Measurements from ENCODE around the gene DYNLT5. TPM values are rescaled to one million over a fixed set of nuclear protein-coding genes. Genes with fewer than 3 reads are reported as not detected.

DYNLT5 gene
- total and polyA plus RNA-seq, 2 donors (not counting 1 experiment from before 2014, with no cell fraction given) = not detected

GRCh38 chr1:66775646-66776045, 23.4 kb downstream of the DYNLT5 start:
- Histone ChIP-seq H3K9ac (ENCODE audit: low read length) (no peak overlapping the region), H3K4me3 (ENCODE audit: control extremely low read depth in 1 of 5, extremely low read depth in 1 of 5, insufficient read depth in 1 of 5, low read depth in 2 of 5, low read length in 4 of 5) (no peak overlapping the region), H3K4me1 (ENCODE audit: control insufficient read depth in 2 of 2, insufficient read depth in 2 of 2, low read length in 2 of 2) (no peaks in the 10 kb centered on the region), H3K79me2 (ENCODE audit: control insufficient read depth, insufficient read depth, low read length) (no peaks in the 10 kb centered on the region), H4K20me1 (ENCODE audit: control insufficient read depth, insufficient read depth, low read length, poor library complexity, severe bottlenecking) (no peaks in the 10 kb centered on the region), H3K27ac (ENCODE audit: low read length in 2 of 2) (no peak overlapping the region), H2AFZ (ENCODE audit: insufficient read depth, low read depth, low read length, poor library complexity, severe bottlenecking) (no peak overlapping the region), H3K36me3 (replicated peaks in 1 of 2; ENCODE audit: control extremely low read depth in 1 of 2, control insufficient read depth in 1 of 2, extremely low read depth in 1 of 2, insufficient read depth in 2 of 2, low read length in 1 of 2) (no peaks in the 10 kb centered on the region), H3K27me3 (replicated peaks in 1 of 4; ENCODE audit: control extremely low read depth in 1 of 4, control insufficient read depth in 3 of 4, insufficient read depth in 4 of 4, low read length in 3 of 4) (no peaks in the 10 kb centered on the region), H3K9me3 (ENCODE audit: control extremely low read depth in 1 of 3, control insufficient read depth in 2 of 3, insufficient read depth in 1 of 3, low read length in 2 of 3) (peaks cover 0 to 3% (median 0%) of the 10 kb centered on the region in 3 donors), H3K4me2 (replicated peaks; ENCODE audit: low read depth, low read length, poor library complexity, severe bottlenecking) (no peak overlapping the region)
- TF ChIP-seq CTCF (IDR thresholded peaks at IDR 0.05) (no peak), EZH2 (IDR thresholded peaks at IDR 0.05; ENCODE audit: borderline replicate concordance, insufficient read depth, low read depth, low read length, poor library complexity, severe bottlenecking) (no peak)
- Mint-ChIP-seq H3K9me3 (ENCODE audit: insufficient read depth) (no peaks in the 10 kb centered on the region), H3K27me3 (peaks cover 16% of the 10 kb centered on the region), H3K4me3 (no peak overlapping the region), H3K27ac (no peak overlapping the region), H3K4me1 (no peaks in the 10 kb centered on the region)
- intact Hi-C loops (cut with micrococcal nuclease) = no loop called here
- no peak for ATAC-seq (ENCODE audit: low read depth)
- 100% methylated on average over 3 of the region's 3 CpGs for WGBS (ENCODE audit: insufficient coverage)
- no peak for DNase-seq
- ChIA-PET POLR2A (no interaction called here), CTCF (interaction anchor here (1.2 kb wide), 1 partner anchor 150 kb away, joined by 3 read pairs; no protein-coding TSS in a partner anchor)

GRCh38 chr1:66777831-66778230, 25.6 kb downstream of the DYNLT5 start:
- H2AFZ ChIP-seq (ENCODE audit: insufficient read depth, low read depth, low read length, poor library complexity, severe bottlenecking) = no peak overlapping the region
- H3K4me3 ChIP-seq (ENCODE audit: control extremely low read depth in 1 of 5, extremely low read depth in 1 of 5, insufficient read depth in 1 of 5, low read depth in 2 of 5, low read length in 4 of 5) = no peak overlapping the region
- no peaks in the 10 kb centered on the region for H3K4me1 Mint-ChIP-seq
- ATAC-seq (ENCODE audit: low read depth) = no peak
- H3K27me3 Mint-ChIP-seq = peaks cover 16% of the 10 kb centered on the region
- H3K79me2 ChIP-seq (ENCODE audit: control insufficient read depth, insufficient read depth, low read length) = no peaks in the 10 kb centered on the region
- ChIA-PET CTCF (interaction anchor here (0.9 to 2.3 kb wide), 2 partner anchors 10 to 371 kb away, joined by 3 to 6 read pairs; no protein-coding TSS in a partner anchor), POLR2A (no interaction called here)
- no peak overlapping the region for H3K27ac ChIP-seq (ENCODE audit: low read length in 2 of 2)
- no peak overlapping the region for H3K4me2 ChIP-seq (replicated peaks; ENCODE audit: low read depth, low read length, poor library complexity, severe bottlenecking)
- no peak for DNase-seq
- H3K9me3 ChIP-seq (ENCODE audit: control extremely low read depth in 1 of 3, control insufficient read depth in 2 of 3, insufficient read depth in 1 of 3, low read length in 2 of 3) = peaks cover 0 to 3% (median 0%) of the 10 kb centered on the region in 3 donors
- no peaks in the 10 kb centered on the region for H3K27me3 ChIP-seq (replicated peaks in 1 of 4; ENCODE audit: control extremely low read depth in 1 of 4, control insufficient read depth in 3 of 4, insufficient read depth in 4 of 4, low read length in 3 of 4)
- H3K9me3 Mint-ChIP-seq (ENCODE audit: insufficient read depth) = no peaks in the 10 kb centered on the region
- H3K36me3 ChIP-seq (replicated peaks in 1 of 2; ENCODE audit: control extremely low read depth in 1 of 2, control insufficient read depth in 1 of 2, extremely low read depth in 1 of 2, insufficient read depth in 2 of 2, low read length in 1 of 2) = no peaks in the 10 kb centered on the region
- no peak overlapping the region for H3K9ac ChIP-seq (ENCODE audit: low read length)
- TF ChIP-seq EZH2 (IDR thresholded peaks at IDR 0.05; ENCODE audit: borderline replicate concordance, insufficient read depth, low read depth, low read length, poor library complexity, severe bottlenecking) (no peak), CTCF (IDR thresholded peaks at IDR 0.05) (no peak)
- no peaks in the 10 kb centered on the region for H3K4me1 ChIP-seq (ENCODE audit: control insufficient read depth in 2 of 2, insufficient read depth in 2 of 2, low read length in 2 of 2)
- no peak overlapping the region for H3K27ac Mint-ChIP-seq
- H3K4me3 Mint-ChIP-seq = no peak overlapping the region
- H4K20me1 ChIP-seq (ENCODE audit: control insufficient read depth, insufficient read depth, low read length, poor library complexity, severe bottlenecking) = no peaks in the 10 kb centered on the region
- intact Hi-C loops (cut with micrococcal nuclease) = no loop called here
- WGBS (ENCODE audit: insufficient coverage) = 50% methylated on average over 2 of the region's 3 CpGs

All from B cell (primary cell).